HG02852 (cell line): Measurements from ENCODE around the gene ZNF750.

Experiments
- ATAC-seq: cut with Tn5 transposase; IDR thresholded peaks from one replicate; pipeline ENCODE4 v1.9.1; 2021; ENCODE audit warnings: mild to moderate bottlenecking, moderate library complexity; ENCODE audit not compliant: unreplicated experiment

The ZNF750 gene

GRCh38 chr17:82860606-82861392, 21.0 kb upstream of the ZNF750 start:
- ATAC-seq = no peak

- ATAC-seq = no peak
Measured at GRCh38 chr17:82859431-82860403, 19.9 kb upstream of the ZNF750 start.

GRCh38 chr17:82858376-82859126, 18.7 kb upstream of the ZNF750 start:
- no peak for ATAC-seq

DNA sequence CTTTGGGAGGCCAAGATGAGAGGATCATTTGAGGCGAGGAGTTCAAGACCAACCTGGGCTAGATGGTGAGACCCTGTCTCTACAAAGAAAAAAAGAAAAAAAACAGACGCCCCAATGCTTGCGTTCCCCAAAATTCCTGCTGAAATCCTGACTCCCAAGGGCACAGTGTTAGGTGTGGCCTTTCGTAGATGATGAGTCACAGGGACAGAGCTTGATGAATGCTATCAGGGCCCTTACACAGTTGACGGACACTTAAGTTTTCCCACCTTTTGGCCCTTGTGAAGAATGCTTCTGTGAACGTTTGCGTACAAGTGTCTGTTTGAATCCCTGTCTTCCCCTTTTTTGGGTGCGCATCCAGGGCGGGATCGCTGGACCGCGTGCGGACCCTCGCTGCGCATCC, 16.5 kb upstream of the ZNF750 start:
- no peak for ATAC-seq

GRCh38 chr17:82854226-82854625, 14.4 kb upstream of the ZNF750 start:
- ATAC-seq = no peak

DNA sequence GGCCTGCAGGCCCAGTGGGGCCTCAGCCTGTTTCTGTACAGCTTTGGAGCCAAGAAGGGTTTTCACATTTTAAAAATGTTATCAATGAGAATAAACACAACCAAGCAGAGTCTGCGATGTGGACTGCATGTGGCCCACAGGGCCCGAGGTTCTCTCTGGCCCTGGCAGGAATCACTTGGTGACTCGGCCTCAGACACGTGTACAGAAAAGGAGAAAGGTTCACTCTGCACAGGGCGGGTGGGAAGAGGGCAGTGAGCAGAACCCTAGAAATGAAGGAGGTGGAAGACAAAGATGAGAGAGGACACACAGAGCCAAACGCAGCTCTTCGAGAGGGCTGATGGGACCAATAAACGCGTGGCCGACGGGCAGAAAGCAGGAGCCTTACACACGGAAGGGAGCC, 11.6 kb upstream of the ZNF750 start:
- no peak for ATAC-seq

- no peak for ATAC-seq
Measured at GRCh38 chr17:82849076-82849945, 9.5 kb upstream of the ZNF750 start.

DNA sequence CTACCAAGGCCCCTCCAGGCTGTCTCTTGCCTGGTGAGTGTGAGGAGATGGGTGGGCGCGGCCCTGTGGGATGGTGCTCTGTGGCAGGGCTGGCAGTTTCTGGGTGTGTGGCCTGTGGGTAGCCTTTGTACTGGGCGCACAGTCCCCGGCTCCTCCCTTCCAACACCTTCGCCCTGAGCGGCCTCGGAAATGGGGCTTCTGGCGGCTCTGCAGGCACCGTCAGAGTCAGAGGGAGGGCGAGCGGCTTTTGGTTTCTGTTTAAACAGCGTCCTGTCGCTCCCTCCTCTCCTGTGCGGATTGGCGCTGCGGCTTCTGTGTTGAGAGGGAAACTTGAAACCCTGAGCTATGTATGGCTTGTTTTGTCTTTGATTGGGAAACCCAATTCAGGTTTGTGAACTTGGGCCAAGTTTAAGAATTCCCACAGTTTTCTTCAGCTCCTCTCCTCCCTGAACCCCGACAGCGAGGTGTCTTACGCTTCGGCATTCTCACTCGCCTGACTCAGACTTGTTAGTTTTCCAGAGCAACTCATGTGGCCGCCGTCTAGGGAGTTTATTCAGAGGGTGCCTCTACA, 8.3 kb upstream of the ZNF750 start:
- no peak for ATAC-seq

GRCh38 chr17:82846061-82846691, 6.4 kb upstream of the ZNF750 start:
- ATAC-seq = no peak

- ATAC-seq = no peak
Measured at GRCh38 chr17:82845163-82845807, 5.5 kb upstream of the ZNF750 start.

DNA sequence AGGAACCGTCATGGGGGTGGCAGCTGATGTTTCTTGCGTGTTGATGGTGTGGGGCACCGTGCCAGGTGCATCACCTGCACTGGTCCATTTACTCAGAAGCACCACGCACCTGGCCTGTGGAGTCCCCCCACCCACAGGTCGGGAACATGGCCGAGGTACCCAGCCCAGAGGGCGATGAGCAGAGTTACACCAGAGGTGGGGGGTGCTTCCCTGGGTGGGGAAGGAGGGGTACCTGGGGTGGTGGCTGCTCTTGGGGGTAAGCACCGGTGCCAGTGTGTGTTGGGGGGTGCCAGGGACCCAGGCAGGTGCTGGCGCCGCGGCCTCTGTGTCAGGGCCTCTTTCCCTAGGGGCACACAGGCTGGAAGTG, 5.0 kb upstream of the ZNF750 start:
- no peak for ATAC-seq

DNA sequence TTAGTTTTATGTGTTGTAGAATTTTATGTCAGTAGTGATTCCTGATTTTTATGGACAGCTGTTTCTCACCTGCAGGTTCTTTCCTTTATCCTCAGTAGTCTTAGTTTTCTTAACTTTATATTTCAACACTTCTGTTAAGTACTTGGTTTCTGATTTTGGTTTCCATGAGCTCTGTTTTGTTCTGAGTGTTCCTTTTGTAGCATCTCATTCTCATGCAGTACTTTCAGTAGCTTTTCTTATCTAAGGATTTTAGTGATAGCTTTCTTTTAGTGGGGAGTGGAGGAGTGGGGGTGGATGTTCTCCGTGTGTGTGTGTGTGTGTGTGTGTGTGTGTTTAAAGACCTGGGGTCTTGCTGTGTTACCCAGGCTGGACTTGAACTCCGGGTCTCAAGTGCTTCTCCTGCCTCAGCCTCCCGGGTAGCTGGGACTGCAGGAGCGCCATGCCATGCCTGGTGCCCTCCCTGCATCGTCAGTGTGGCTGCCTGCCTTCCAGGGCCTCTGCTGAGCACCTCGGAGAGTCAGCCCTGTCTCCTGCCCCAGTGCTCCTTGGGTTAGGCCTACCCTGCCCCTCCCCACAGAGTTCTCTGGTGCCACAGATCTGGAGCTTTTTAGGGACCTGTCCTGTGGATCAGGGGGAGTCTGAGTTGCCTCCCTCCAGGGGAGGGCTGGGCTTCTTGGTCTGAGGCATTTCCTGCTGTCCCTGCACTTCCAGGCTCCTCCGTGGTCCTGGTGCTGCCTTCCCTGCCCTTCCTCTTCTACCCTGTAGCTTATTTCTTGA, 4.3 kb upstream of the ZNF750 start:
- ATAC-seq = no peak

- ATAC-seq = no peak
Measured at GRCh38 chr17:82841921-82842596, 2.2 kb upstream of the ZNF750 start.

- ATAC-seq = no peak
Measured at GRCh38 chr17:82840431-82840831, 609 bp upstream of the ZNF750 start.

- ATAC-seq = no peak
Measured at GRCh38 chr17:82838386-82839063, 1.3 kb downstream of the ZNF750 start.

DNA sequence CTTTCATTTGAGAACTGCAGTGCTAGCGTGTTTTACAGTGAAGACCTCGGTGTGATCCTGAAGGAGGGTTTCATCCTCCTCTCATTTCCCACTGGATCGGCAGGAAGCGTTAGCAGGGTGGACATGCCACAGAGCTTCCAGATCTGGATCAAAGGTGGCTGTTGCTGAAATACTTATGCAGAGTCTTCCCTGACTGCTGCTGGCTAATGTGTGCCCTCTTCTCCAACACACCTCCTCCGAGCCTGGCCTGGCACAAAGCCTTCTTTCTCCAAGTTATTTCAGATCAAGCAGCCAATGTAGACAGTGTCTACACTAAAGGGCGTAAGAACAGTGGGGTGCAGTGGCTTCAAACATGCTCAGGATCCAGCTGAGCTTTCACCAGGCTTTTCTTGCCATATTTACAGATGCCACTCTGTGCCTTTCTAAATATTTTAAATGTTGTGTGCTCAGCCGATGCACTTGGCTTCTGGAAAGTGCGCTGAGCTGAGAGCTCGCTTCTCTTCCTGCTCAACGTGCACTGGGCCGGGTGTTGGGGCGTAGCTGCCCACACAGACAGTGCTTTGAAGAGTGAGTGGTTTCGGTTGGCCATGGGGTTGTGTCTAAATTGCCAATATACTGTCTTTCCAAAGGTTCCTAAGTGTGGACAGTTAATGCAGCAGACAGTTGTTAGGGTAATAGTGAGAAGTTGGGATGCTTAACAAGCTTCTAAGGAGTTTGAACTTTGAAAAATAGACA, 2.1 kb downstream of the ZNF750 start:
- ATAC-seq = no peak
